Measurements from ENCODE around the gene LGR6.
"Not testable (repeated sequence)": the region's sequence is repeated elsewhere in the genome, so short reads cannot be mapped to it uniquely, and the experiment has no call there.

The LGR6 gene

GRCh38 chr1:202181586-202181985 is 12.0 kb upstream of the LGR6 start:
- no peak overlapping the region for H3K4me3 ChIP-seq (ENCODE audit: low read length in 2 of 2)
- peaks cover 2% of the 10 kb centered on the region for H3K4me1 ChIP-seq (ENCODE audit: control insufficient read depth, insufficient read depth, low read length)
- H3K9me3 ChIP-seq (ENCODE audit: control insufficient read depth in 2 of 2, low read length in 2 of 2), result no peaks in the 10 kb centered on the region
- H3K9ac ChIP-seq (ENCODE audit: low read length in 2 of 2), result no peak overlapping the region
- no peak overlapping the region for H3K27ac ChIP-seq (ENCODE audit: low read length)
- H3K36me3 ChIP-seq (ENCODE audit: control insufficient read depth in 2 of 2, insufficient read depth in 2 of 2, low read length in 2 of 2), result no peaks in the 10 kb centered on the region
- peaks cover 5 to 15% of the 10 kb centered on the region in 2 donors for H3K27me3 ChIP-seq (ENCODE audit: control insufficient read depth in 1 of 2, insufficient read depth in 2 of 2, low read length in 2 of 2)

- Histone ChIP-seq H3K27ac (ENCODE audit: low read length) (no peak overlapping the region), H3K4me3 (ENCODE audit: low read length in 2 of 2) (no peak overlapping the region), H3K27me3 (ENCODE audit: control insufficient read depth in 1 of 2, insufficient read depth in 2 of 2, low read length in 2 of 2) (peaks cover 5 to 15% of the 10 kb centered on the region in 2 donors)
Observed at GRCh38 chr1:202182040-202182877, 11.3 kb upstream of the LGR6 start.

GRCh38 chr1:202184750-202185460 is 8.7 kb upstream of the LGR6 start:
- Histone ChIP-seq H3K9me3 (ENCODE audit: control insufficient read depth in 2 of 2, low read length in 2 of 2) (no peaks in the 10 kb centered on the region), H3K27ac (ENCODE audit: low read length) (no peak overlapping the region), H3K4me1 (ENCODE audit: control insufficient read depth, insufficient read depth, low read length) (peaks cover 2% of the 10 kb centered on the region), H3K27me3 (ENCODE audit: control insufficient read depth in 1 of 2, insufficient read depth in 2 of 2, low read length in 2 of 2) (peaks cover 5 to 14% of the 10 kb centered on the region in 2 donors), H3K36me3 (ENCODE audit: control insufficient read depth in 2 of 2, insufficient read depth in 2 of 2, low read length in 2 of 2) (no peaks in the 10 kb centered on the region), H3K9ac (ENCODE audit: low read length in 2 of 2) (no peak overlapping the region), H3K4me3 (ENCODE audit: low read length in 2 of 2) (no peak overlapping the region)

More at GRCh38 chr1:202182040-202182877, 11.3 kb upstream of the LGR6 start:
- H3K9ac ChIP-seq (ENCODE audit: low read length in 2 of 2), result no peak overlapping the region
- H3K9me3 ChIP-seq (ENCODE audit: control insufficient read depth in 2 of 2, low read length in 2 of 2), result no peaks in the 10 kb centered on the region
- no peaks in the 10 kb centered on the region for H3K36me3 ChIP-seq (ENCODE audit: control insufficient read depth in 2 of 2, insufficient read depth in 2 of 2, low read length in 2 of 2)
- peaks cover 2% of the 10 kb centered on the region for H3K4me1 ChIP-seq (ENCODE audit: control insufficient read depth, insufficient read depth, low read length)

DNA sequence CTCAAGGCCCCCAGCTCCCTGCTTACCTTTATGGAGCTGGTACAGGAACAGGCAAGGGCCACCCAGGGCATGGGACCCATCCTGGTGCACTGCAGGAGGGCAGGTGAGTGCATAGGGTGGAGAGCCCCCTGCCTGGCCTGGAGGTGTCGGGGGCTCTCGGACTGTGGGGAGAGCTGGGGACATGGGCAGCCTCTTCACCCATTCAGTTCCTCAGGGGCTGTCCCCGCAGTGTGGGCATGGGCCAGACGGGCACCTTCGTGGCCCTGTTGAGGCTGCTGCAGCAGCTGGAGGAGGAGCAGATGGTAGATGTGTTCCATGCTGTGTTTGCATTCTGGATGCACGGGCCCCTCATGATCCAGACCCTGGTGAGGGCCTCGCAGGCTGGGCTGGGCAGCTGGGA is 7.3 kb upstream of the LGR6 start:
- Histone ChIP-seq H3K4me3 (ENCODE audit: low read length in 2 of 2) (no peak overlapping the region), H3K4me1 (ENCODE audit: control insufficient read depth, insufficient read depth, low read length) (peaks cover 2% of the 10 kb centered on the region), H3K9ac (ENCODE audit: low read length in 2 of 2) (no peak overlapping the region), H3K27ac (ENCODE audit: low read length) (no peak overlapping the region), H3K36me3 (ENCODE audit: control insufficient read depth in 2 of 2, insufficient read depth in 2 of 2, low read length in 2 of 2) (no peaks in the 10 kb centered on the region), H3K27me3 (ENCODE audit: control insufficient read depth in 1 of 2, insufficient read depth in 2 of 2, low read length in 2 of 2) (peaks cover 5 to 13% of the 10 kb centered on the region in 2 donors), H3K9me3 (ENCODE audit: control insufficient read depth in 2 of 2, low read length in 2 of 2) (no peaks in the 10 kb centered on the region)

- Histone ChIP-seq H3K36me3 (ENCODE audit: control insufficient read depth in 2 of 2, insufficient read depth in 2 of 2, low read length in 2 of 2) (no peaks in the 10 kb centered on the region), H3K4me1 (ENCODE audit: control insufficient read depth, insufficient read depth, low read length) (peaks cover 2% of the 10 kb centered on the region), H3K27ac (ENCODE audit: low read length) (no peak overlapping the region), H3K9me3 (ENCODE audit: control insufficient read depth in 2 of 2, low read length in 2 of 2) (no peaks in the 10 kb centered on the region), H3K27me3 (ENCODE audit: control insufficient read depth in 1 of 2, insufficient read depth in 2 of 2, low read length in 2 of 2) (peaks cover 5 to 10% of the 10 kb centered on the region in 2 donors), H3K4me3 (ENCODE audit: low read length in 2 of 2) (no peak overlapping the region), H3K9ac (ENCODE audit: low read length in 2 of 2) (no peak overlapping the region)
Observed at GRCh38 chr1:202187041-202187671, 6.4 kb upstream of the LGR6 start.

DNA sequence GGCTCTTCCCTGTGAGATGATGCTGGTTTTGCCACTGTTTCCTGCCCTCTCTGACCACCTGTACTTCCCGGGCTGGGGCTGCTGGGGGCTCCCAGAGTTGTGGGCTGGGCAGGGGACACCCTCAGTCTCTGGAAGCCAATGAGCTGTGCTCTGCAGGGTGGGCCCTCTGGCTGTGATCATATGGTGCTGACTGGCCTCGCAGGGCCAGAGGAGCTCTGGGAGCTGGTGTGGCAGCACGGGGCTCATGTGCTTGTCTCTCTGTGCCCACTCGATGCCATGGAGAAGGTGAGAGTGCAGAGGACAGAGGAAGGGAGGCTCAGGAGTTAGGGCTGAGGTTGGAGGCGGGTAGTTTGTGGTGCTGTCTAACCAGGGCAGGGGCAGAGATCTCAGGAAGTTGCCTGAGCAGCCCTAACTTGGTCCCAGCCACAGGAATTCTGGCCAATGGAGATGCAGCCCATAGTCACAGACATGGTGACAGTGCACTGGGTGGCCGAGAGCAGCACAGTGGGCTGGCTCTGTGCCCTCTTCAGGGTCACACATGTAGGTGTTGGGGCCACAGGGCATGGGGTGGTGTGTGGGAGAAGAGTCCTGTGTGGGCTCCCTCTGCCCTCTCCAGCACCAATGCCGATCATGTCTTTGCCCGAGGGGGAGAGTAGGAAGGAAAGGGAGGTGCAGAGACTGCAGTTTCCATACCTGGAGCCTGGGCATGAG is 5.7 kb upstream of the LGR6 start:
- Histone ChIP-seq H3K4me3 (ENCODE audit: low read length in 2 of 2) (no peak overlapping the region), H3K27me3 (ENCODE audit: control insufficient read depth in 1 of 2, insufficient read depth in 2 of 2, low read length in 2 of 2) (peaks cover 5 to 10% of the 10 kb centered on the region in 2 donors), H3K9ac (ENCODE audit: low read length in 2 of 2) (no peak overlapping the region), H3K9me3 (ENCODE audit: control insufficient read depth in 2 of 2, low read length in 2 of 2) (no peaks in the 10 kb centered on the region), H3K27ac (ENCODE audit: low read length) (no peak overlapping the region), H3K36me3 (ENCODE audit: control insufficient read depth in 2 of 2, insufficient read depth in 2 of 2, low read length in 2 of 2) (no peaks in the 10 kb centered on the region), H3K4me1 (ENCODE audit: control insufficient read depth, insufficient read depth, low read length) (peaks cover 2% of the 10 kb centered on the region)

- H3K27me3 ChIP-seq (ENCODE audit: control insufficient read depth in 1 of 2, insufficient read depth in 2 of 2, low read length in 2 of 2), result peaks cover 13 to 17% of the 10 kb centered on the region in 2 donors
- no peak overlapping the region for H3K4me3 ChIP-seq (ENCODE audit: low read length in 2 of 2)
- H3K9me3 ChIP-seq (ENCODE audit: control insufficient read depth in 2 of 2, low read length in 2 of 2), result no peaks in the 10 kb centered on the region
- no peaks in the 10 kb centered on the region for H3K36me3 ChIP-seq (ENCODE audit: control insufficient read depth in 2 of 2, insufficient read depth in 2 of 2, low read length in 2 of 2)
- no peak overlapping the region for H3K27ac ChIP-seq (ENCODE audit: low read length)
- peaks cover 13% of the 10 kb centered on the region for H3K4me1 ChIP-seq (ENCODE audit: control insufficient read depth, insufficient read depth, low read length)
- no peak overlapping the region for H3K9ac ChIP-seq (ENCODE audit: low read length in 2 of 2)
Observed at GRCh38 chr1:202189001-202189790, 4.4 kb upstream of the LGR6 start.

DNA sequence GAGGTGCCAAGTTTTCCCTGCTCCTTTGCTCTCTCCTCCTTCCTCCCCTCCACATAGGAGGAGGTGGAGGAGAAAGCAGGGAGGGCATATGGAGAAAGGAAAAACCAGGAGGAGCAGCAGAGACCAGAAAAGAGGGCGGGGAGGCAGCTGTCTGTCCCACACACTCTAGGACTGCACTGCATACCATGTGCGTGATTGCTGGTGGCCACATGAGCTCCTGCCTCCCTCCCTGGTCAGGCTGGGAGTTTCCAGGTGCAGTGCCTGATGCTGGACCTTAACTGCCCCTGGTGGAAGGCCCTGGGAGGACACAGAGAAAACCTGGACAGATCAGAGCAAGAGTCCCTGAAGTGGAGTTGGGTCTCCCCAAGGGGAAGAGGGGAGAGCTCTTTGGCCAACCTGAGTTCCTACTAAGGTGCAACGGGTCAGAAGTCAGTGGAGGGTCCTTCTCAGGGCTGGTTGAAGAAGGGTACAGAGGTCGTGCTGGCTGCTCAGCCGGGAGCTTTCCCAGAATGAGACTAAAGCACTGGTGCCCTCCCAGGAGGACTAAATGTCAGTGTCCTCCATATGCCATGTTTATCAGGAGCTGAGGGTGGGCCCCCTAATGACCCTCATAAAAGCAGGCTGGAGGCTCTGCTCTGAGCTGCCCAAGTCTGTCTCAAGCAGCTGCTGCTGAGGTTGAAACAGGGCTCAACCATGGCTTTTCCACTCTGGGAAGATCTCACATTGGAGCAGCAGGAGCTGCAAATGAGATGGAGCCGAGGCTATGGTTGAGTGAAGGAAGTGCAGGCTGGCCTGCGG is 3.5 kb upstream of the LGR6 start:
- Histone ChIP-seq H3K9me3 (ENCODE audit: control insufficient read depth in 2 of 2, low read length in 2 of 2) (no peaks in the 10 kb centered on the region), H3K36me3 (ENCODE audit: control insufficient read depth in 2 of 2, insufficient read depth in 2 of 2, low read length in 2 of 2) (no peaks in the 10 kb centered on the region), H3K27me3 (ENCODE audit: control insufficient read depth in 1 of 2, insufficient read depth in 2 of 2, low read length in 2 of 2) (peaks cover 12 to 16% of the 10 kb centered on the region in 2 donors), H3K9ac (ENCODE audit: low read length in 2 of 2) (no peak overlapping the region), H3K4me1 (ENCODE audit: control insufficient read depth, insufficient read depth, low read length) (peaks cover 12% of the 10 kb centered on the region), H3K4me3 (ENCODE audit: low read length in 2 of 2) (no peak overlapping the region), H3K27ac (ENCODE audit: low read length) (no peak overlapping the region)

GRCh38 chr1:202191391-202191790 is 2.2 kb upstream of the LGR6 start:
- Histone ChIP-seq H3K4me1 (ENCODE audit: control insufficient read depth, insufficient read depth, low read length) (peaks cover 12% of the 10 kb centered on the region), H3K27me3 (ENCODE audit: control insufficient read depth in 1 of 2, insufficient read depth in 2 of 2, low read length in 2 of 2) (peaks cover 12 to 18% of the 10 kb centered on the region in 2 donors)
- not testable (repeated sequence) for H3K9me3 ChIP-seq (ENCODE audit: control insufficient read depth in 2 of 2, low read length in 2 of 2); H3K9ac ChIP-seq (ENCODE audit: low read length in 2 of 2); H3K27ac ChIP-seq (ENCODE audit: low read length); H3K4me3 ChIP-seq (ENCODE audit: low read length in 2 of 2); H3K36me3 ChIP-seq (ENCODE audit: control insufficient read depth in 2 of 2, insufficient read depth in 2 of 2, low read length in 2 of 2)
